ENCODE measurements around the gene PRDX2. TPM values are rescaled to one million over a fixed set of nuclear protein-coding genes. Genes with fewer than 3 reads are reported as not detected.

The PRDX2 gene
- total RNA-seq, 1 experiment from 2014 or later: 746 TPM

DNA sequence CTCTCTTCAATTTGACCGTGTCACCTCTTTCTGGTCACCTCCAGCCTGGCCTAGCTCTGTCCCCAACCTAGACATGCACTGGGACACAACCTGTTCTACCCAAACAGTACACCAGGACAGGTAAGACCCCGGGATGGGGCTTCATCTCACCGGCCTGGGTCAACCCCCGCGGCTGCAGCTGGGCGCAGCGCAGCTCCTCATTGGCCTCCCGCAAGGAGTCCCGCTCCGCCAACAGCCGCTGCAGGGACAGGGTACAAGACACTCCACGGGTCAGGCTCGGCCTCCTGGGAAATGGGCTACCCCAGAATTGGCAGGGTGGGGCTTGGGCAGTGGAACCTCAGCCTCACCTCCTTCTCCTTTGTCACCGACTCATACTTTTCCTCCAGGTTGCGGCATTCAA, 33.9 kb downstream of the PRDX2 start:
- H4K20me1 ChIP-seq (ENCODE audit: low read length): no peaks in the 10 kb centered on the region
- DNase-seq: no peak
- no peaks in the 10 kb centered on the region for H3K27me3 ChIP-seq (ENCODE audit: low read length)
- BruUV-seq (replicated peaks): no TSS peak
- H3K27ac ChIP-seq (ENCODE audit: low read length): no peak overlapping the region
- no peaks in the 10 kb centered on the region for H3K4me1 ChIP-seq (ENCODE audit: insufficient read depth, low read length)
- H3K9me2 ChIP-seq (replicated peaks; ENCODE audit: low read length): no peaks in the 10 kb centered on the region
- H3K79me2 ChIP-seq (ENCODE audit: low read length): no peaks in the 10 kb centered on the region
- H3K4me3 ChIP-seq (ENCODE audit: low read length): no peak overlapping the region
- POLR2A ChIA-PET (ENCODE audit: unreplicated experiment): interaction anchor here (0.6 kb wide), 1 partner anchor 9 kb away, joined by 6 read pairs; no protein-coding TSS in a partner anchor
- TF ChIP-seq EZH2phosphoT487 (IDR thresholded peaks at IDR 0.05; ENCODE audit: borderline replicate concordance, low read length) (no peak), EZH2 (IDR thresholded peaks at IDR 0.05; ENCODE audit: low read length, unreplicated experiment) (no peak)
- TF ChIP-seq, protein P1, sequence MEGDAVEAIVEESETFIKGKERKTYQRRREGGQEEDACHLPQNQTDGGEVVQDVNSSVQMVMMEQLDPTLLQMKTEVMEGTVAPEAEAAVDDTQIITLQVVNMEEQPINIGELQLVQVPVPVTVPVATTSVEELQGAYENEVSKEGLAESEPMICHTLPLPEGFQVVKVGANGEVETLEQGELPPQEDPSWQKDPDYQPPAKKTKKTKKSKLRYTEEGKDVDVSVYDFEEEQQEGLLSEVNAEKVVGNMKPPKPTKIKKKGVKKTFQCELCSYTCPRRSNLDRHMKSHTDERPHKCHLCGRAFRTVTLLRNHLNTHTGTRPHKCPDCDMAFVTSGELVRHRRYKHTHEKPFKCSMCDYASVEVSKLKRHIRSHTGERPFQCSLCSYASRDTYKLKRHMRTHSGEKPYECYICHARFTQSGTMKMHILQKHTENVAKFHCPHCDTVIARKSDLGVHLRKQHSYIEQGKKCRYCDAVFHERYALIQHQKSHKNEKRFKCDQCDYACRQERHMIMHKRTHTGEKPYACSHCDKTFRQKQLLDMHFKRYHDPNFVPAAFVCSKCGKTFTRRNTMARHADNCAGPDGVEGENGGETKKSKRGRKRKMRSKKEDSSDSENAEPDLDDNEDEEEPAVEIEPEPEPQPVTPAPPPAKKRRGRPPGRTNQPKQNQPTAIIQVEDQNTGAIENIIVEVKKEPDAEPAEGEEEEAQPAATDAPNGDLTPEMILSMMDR (conservative IDR thresholded peaks at IDR 0.05; ENCODE audit: low read depth, low read length): no peak
- H3K4me2 ChIP-seq (ENCODE audit: low read length): no peak overlapping the region
- H3K36me3 ChIP-seq (ENCODE audit: low read depth, low read length): peaks cover 20% of the 10 kb centered on the region
- H3K9ac ChIP-seq (ENCODE audit: low read length): no peak overlapping the region
- intact Hi-C loops (cut with micrococcal nuclease): no loop called here
- no peak for ATAC-seq
- no peaks in the 10 kb centered on the region for H3K9me3 ChIP-seq (ENCODE audit: low read length)
- CTCF ChIA-PET: interaction anchor here (0.6 kb wide), 1 partner anchor 71 kb away, joined by 3 read pairs; no protein-coding TSS in a partner anchor
- no peaks in the 10 kb centered on the region for H3F3A ChIP-seq (ENCODE audit: low read length, unreplicated experiment)
- no peak overlapping the region for H2AFZ ChIP-seq (ENCODE audit: low read length)

DNA sequence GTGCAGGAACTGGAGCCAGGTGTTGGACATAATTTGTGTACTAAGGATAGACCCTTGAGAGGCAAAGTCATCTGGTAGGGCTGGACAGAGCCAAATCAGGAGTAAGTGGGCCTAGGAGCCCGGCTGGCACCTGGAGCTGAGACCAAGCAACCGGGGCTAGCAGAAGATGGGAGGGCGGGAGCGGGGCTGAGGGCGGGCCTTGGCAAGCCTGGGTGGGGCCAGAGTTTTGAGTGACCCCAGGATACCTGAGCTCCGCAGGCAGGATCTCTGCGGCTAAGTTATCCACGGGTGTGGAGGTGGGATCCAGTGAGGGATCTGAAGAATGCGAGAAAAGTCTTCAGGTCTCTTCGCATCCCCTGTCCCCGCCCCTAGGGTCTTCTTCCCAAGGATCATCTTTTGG, 34.5 kb downstream of the PRDX2 start:
- Histone ChIP-seq H3K79me2 (ENCODE audit: low read length) (no peaks in the 10 kb centered on the region), H3K4me2 (ENCODE audit: low read length) (no peak overlapping the region), H4K20me1 (ENCODE audit: low read length) (no peaks in the 10 kb centered on the region), H2AFZ (ENCODE audit: low read length) (no peak overlapping the region), H3K4me3 (ENCODE audit: low read length) (no peak overlapping the region), H3K9me3 (ENCODE audit: low read length) (no peaks in the 10 kb centered on the region), H3F3A (ENCODE audit: low read length, unreplicated experiment) (no peaks in the 10 kb centered on the region), H3K27me3 (ENCODE audit: low read length) (no peaks in the 10 kb centered on the region), H3K36me3 (ENCODE audit: low read depth, low read length) (peaks cover 20% of the 10 kb centered on the region), H3K27ac (ENCODE audit: low read length) (no peak overlapping the region), H3K9me2 (replicated peaks; ENCODE audit: low read length) (no peaks in the 10 kb centered on the region), H3K4me1 (ENCODE audit: insufficient read depth, low read length) (no peaks in the 10 kb centered on the region), H3K9ac (ENCODE audit: low read length) (no peak overlapping the region)
- ChIA-PET POLR2A (ENCODE audit: unreplicated experiment) (interaction anchor here (0.6 kb wide), 1 partner anchor 9 kb away, joined by 6 read pairs; no protein-coding TSS in a partner anchor), CTCF (interaction anchor here (0.6 to 1.2 kb wide), 2 partner anchors 31 to 72 kb away, joined by 3 read pairs; no protein-coding TSS in a partner anchor)
- ATAC-seq: no peak
- no peak for DNase-seq
- BruUV-seq (replicated peaks): no TSS peak
- intact Hi-C loops (cut with micrococcal nuclease): no loop called here
- TF ChIP-seq, protein P1 (conservative IDR thresholded peaks at IDR 0.05; ENCODE audit: low read depth, low read length): no peak
- no peak for TF ChIP-seq EZH2phosphoT487 (IDR thresholded peaks at IDR 0.05; ENCODE audit: borderline replicate concordance, low read length)
- no peak for TF ChIP-seq EZH2 (IDR thresholded peaks at IDR 0.05; ENCODE audit: low read length, unreplicated experiment)

DNA sequence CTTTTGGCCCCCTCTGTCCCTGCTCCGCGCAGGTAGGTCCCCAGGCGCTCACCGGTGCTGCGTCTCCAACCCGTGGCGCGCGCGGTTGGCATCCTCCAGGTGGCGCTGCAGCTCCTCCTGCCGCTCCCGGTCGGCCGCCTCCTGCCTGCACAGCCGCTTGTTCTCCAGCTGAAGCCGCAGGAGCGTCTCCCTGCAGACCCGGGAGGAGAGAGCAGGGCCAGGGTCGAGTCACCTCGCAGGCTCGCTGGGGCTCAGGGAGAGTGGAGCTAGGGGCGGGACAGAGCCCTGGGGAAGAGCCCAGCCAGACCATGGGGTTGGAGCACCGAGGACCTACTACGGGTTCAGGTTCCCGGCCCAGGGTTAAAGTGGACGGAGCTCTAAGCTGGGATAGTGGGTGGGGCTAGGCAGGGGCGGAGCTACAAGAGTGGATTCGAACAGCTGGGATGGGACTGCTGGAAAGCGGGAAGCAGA, 35.5 kb downstream of the PRDX2 start:
- Histone ChIP-seq H3K4me1 (ENCODE audit: insufficient read depth, low read length) (no peaks in the 10 kb centered on the region), H3K9me2 (replicated peaks; ENCODE audit: low read length) (no peaks in the 10 kb centered on the region), H3K27ac (ENCODE audit: low read length) (no peak overlapping the region), H3K79me2 (ENCODE audit: low read length) (no peaks in the 10 kb centered on the region), H2AFZ (ENCODE audit: low read length) (peak overlapping the region; percentile 66; the same call in 1 of the 2 replicates), H3K36me3 (ENCODE audit: low read depth, low read length) (peaks cover 20% of the 10 kb centered on the region), H3K9ac (ENCODE audit: low read length) (no peak overlapping the region), H3F3A (ENCODE audit: low read length, unreplicated experiment) (no peaks in the 10 kb centered on the region), H3K9me3 (ENCODE audit: low read length) (no peaks in the 10 kb centered on the region), H4K20me1 (ENCODE audit: low read length) (no peaks in the 10 kb centered on the region), H3K4me2 (ENCODE audit: low read length) (peak overlapping the region; percentile 92), H3K27me3 (ENCODE audit: low read length) (no peaks in the 10 kb centered on the region), H3K4me3 (ENCODE audit: low read length) (peak overlapping the region; percentile 67)
- BruUV-seq (replicated peaks): no TSS peak
- DNase-seq (peak; percentile 79), ATAC-seq (peak; percentile 92)
- ChIA-PET POLR2A (ENCODE audit: unreplicated experiment) (interaction anchor here (0.6 to 1.1 kb wide), 2 partner anchors 27 to 34 kb away, joined by 3 to 4 read pairs; no protein-coding TSS in a partner anchor), CTCF (interaction anchor here (0.5 to 1.2 kb wide), 7 partner anchors 9 to 85 kb away, joined by 3 to 12 read pairs (median 4); no protein-coding TSS in a partner anchor)
- TF ChIP-seq, protein P1 (conservative IDR thresholded peaks at IDR 0.05; ENCODE audit: low read depth, low read length): peak; percentile 81
- no peak for TF ChIP-seq EZH2phosphoT487 (IDR thresholded peaks at IDR 0.05; ENCODE audit: borderline replicate concordance, low read length)
- intact Hi-C loops (cut with micrococcal nuclease): no loop called here

Data from PC-3 (cell line).